HG02870 (cell line): ENCODE results near the gene SPRR2E.
"Not testable (repeated sequence)": the region's sequence is repeated elsewhere in the genome, so short reads cannot be mapped to it uniquely, and the experiment has no call there.

ENCODE experiments used
- ATAC-seq: cut with Tn5 transposase; IDR thresholded peaks from one replicate; pipeline ENCODE4 v1.9.1; 2021; ENCODE audit warnings: mild to moderate bottlenecking, moderate library complexity; ENCODE audit not compliant: unreplicated experiment

SPRR2E gene

GRCh38 chr1:153094426-153094825 lies at the start of gene SPRR2E:
Gene SPRR2E, minus strand, starts transcription at chr1:153094526. Its CDS starts 775 bp downstream, at chr1:153093751.
- ATAC-seq: no peak

- ATAC-seq: no peak
Observed at GRCh38 chr1:153141377-153141776, 47.1 kb upstream of the SPRR2E start.

GRCh38 chr1:153140484-153140883 lies 46.2 kb upstream of the SPRR2E start:
- no peak for ATAC-seq

GRCh38 chr1:153133743-153134142 lies 39.4 kb upstream of the SPRR2E start:
- ATAC-seq: no peak

- no peak for ATAC-seq
Observed at GRCh38 chr1:153133267-153133666, 38.9 kb upstream of the SPRR2E start.

GRCh38 chr1:153128688-153129087 lies 34.4 kb upstream of the SPRR2E start:
- ATAC-seq: not testable (repeated sequence)

GRCh38 chr1:153127296-153127695 lies 33.0 kb upstream of the SPRR2E start:
- no peak for ATAC-seq

- ATAC-seq: no peak
Observed at GRCh38 chr1:153125536-153125935, 31.2 kb upstream of the SPRR2E start.

GRCh38 chr1:153123793-153124192 lies 29.5 kb upstream of the SPRR2E start:
- ATAC-seq: not testable (repeated sequence)

GRCh38 chr1:153122831-153123421 lies 28.6 kb upstream of the SPRR2E start:
- ATAC-seq: no peak

GRCh38 chr1:153120945-153121344 lies 26.6 kb upstream of the SPRR2E start:
- no peak for ATAC-seq

GRCh38 chr1:153119491-153119971 lies 25.2 kb upstream of the SPRR2E start:
- no peak for ATAC-seq

- ATAC-seq: not testable (repeated sequence)
Observed at GRCh38 chr1:153115264-153115663, 20.9 kb upstream of the SPRR2E start.

- ATAC-seq: no peak
Observed at GRCh38 chr1:153113416-153113815, 19.1 kb upstream of the SPRR2E start, which contains the start of gene SPRR2F. Gene SPRR2F, minus strand, starts transcription at chr1:153113516. Its CDS starts 783 bp downstream, at chr1:153112733.

GRCh38 chr1:153112454-153112853 lies 18.1 kb upstream of the SPRR2E start:
- ATAC-seq: not testable (repeated sequence)

- no peak for ATAC-seq
Observed at GRCh38 chr1:153100245-153100644, 5.9 kb upstream of the SPRR2E start.

GRCh38 chr1:153099461-153100045 lies 5.2 kb upstream of the SPRR2E start:
- no peak for ATAC-seq

- no peak for ATAC-seq
Observed at GRCh38 chr1:153095764-153096163, 1.4 kb upstream of the SPRR2E start.

GRCh38 chr1:153087652-153088051 lies 6.7 kb downstream of the SPRR2E start:
- ATAC-seq: no peak

GRCh38 chr1:153081736-153082135 lies 12.6 kb downstream of the SPRR2E start:
- ATAC-seq: no peak

GRCh38 chr1:153072806-153073726 lies 21.3 kb downstream of the SPRR2E start:
- no peak for ATAC-seq
